Stomach (tissue), 9 donors: ENCODE measurements around the gene STIM1. TPM values are rescaled to one million over a fixed set of nuclear protein-coding genes. Genes with fewer than 3 reads are reported as not detected.
A peak's percentile ranks its signal among the peaks of the same experiment; 100 is the strongest.

ENCODE experiments used
- DNase-seq, 2 donors: peaks; one replicate each; pipeline versions ENCODE4 v3.0.0 to v3.0.0-alpha.2; 2013 to 2019
- H3K27ac ChIP-seq, 5 donors: fragments of 200-600 bp in 4 of 5; sonication (generic) in 4 of 5; one replicate each; pipeline ENCODE4 v1.5.1; 2013 to 2019; ENCODE audit warnings: mild to moderate bottlenecking in 1 of 5, moderate library complexity in 1 of 5
- H3K27me3 ChIP-seq, 3 donors: fragments of 200-600 bp; sonication (generic); one replicate each; pipeline ENCODE4 v1.5.1; 2017 to 2019; ENCODE audit warnings: mixed run types in 1 of 3
- H3K36me3 ChIP-seq, 4 donors: fragments of 200-600 bp; sonication (generic); 1 replicate in 3 of 4; 2 replicates in 1 of 4; pipeline ENCODE4 v1.5.1; 2016 to 2019
- H3K4me1 ChIP-seq, 4 donors: fragments of 200-600 bp; sonication (generic); one replicate each; pipeline ENCODE4 v1.5.1; 2016 to 2019
- H3K4me3 ChIP-seq, 4 donors: fragments of 200-600 bp; sonication (generic) in 3 of 4; one replicate each; pipeline ENCODE4 v1.5.1; 2016 to 2019; ENCODE audit warnings: mild to moderate bottlenecking in 1 of 4
- H3K9me3 ChIP-seq, 4 donors: fragments of 200-600 bp; sonication (generic); one replicate each; pipeline ENCODE4 v1.5.1; 2016 to 2019
- EP300 ChIP-seq: sonication (generic); formaldehyde crosslinking; IDR thresholded peaks from one replicate; pipeline ENCODE4 v1.6.1; 2017; ENCODE audit warnings: antibody characterized with exemption
- POLR2A ChIP-seq, 4 donors: fragments of 450-650 bp; IDR thresholded peaks; one replicate each; pipeline ENCODE4 v1.6.1; 2016; ENCODE audit warnings: antibody characterized with exemption in 4 of 4, control low read depth in 2 of 4, mild to moderate bottlenecking in 1 of 4, moderate library complexity in 1 of 4
- POLR2AphosphoS5 ChIP-seq, 3 donors: sonication (generic); formaldehyde crosslinking; IDR thresholded peaks; one replicate each; pipeline ENCODE4 v1.6.1; 2016; ENCODE audit warnings: antibody characterized with exemption in 3 of 3
- WGBS, 5 donors: extraction: QIAGEN DNeasy Blood & Tissue Kit in 3 of 5; methylation state at CpG; one replicate each; pipeline versions ENCODE4 v1.1.5 to v1.1.7; 2013 to 2018; 5-methylcytosine and 5-hydroxymethylcytosine counted together
- intact Hi-C: fragments of 100-400 bp; cut with DNase I; formaldehyde crosslinking; loops from one replicate; pipeline ENCODE4 v1.15.1; 2023; ENCODE audit warnings: low total_unique reads
- polyA plus RNA-seq, 3 donors: library from polyadenylated mRNA; stranded (reverse); fragments of 200-250 nt; gene quantifications; one replicate each; pipeline ENCODE4 v1.2.3, GENCODE V29; 2013
- total RNA-seq, 5 donors: library from RNA; depleted of rRNA; stranded (reverse); fragments of >200 nt; gene quantifications; one replicate each; pipeline versions ENCODE4 v1.1.0 to v1.2.3, GENCODE V29; 2014 to 2016
- TF ChIP-seq, protein P1 (sequence below), 7 experiments: fragments of 450-650 bp in 4 of 7; fragments of 200-600 bp in 3 of 7; sonication (generic) in 3 of 7; IDR thresholded peaks; one replicate each; pipeline ENCODE4 v1.5.1; 2016 to 2019; ENCODE audit warnings: antibody characterized with exemption in 7 of 7, control low read depth in 2 of 7, mild to moderate bottlenecking in 1 of 7
- donor health status: healthy with polysubstance abuse.
- donor health status: Bipolar disorder and iron deficiency.
- donor health status: healthy.

Gene STIM1
- total and polyA plus RNA-seq, 8 donors = 8.7 to 70.7 (median 34.3) TPM

DNA sequence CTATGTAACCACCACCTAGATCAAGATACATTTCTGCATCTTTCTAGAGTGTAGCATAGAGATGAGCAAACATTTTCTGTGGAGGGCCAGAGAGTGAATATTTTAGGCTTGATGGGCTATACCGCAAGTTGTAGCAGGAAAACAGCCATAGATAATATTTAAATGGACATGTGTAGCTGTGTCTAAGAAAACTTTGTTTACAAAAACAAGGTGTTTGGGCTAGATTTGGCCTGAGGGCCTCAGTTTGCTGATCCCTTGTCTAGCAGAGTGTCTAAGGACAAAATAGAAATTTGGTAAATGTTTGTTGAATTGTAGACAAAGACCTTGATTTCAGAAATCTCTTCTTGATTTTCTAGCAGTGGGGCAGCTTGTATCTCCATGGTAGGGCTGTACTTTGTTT lies 36.3 kb downstream of the STIM1 start:
- DNase-seq = no peak
- TF ChIP-seq, protein P1, sequence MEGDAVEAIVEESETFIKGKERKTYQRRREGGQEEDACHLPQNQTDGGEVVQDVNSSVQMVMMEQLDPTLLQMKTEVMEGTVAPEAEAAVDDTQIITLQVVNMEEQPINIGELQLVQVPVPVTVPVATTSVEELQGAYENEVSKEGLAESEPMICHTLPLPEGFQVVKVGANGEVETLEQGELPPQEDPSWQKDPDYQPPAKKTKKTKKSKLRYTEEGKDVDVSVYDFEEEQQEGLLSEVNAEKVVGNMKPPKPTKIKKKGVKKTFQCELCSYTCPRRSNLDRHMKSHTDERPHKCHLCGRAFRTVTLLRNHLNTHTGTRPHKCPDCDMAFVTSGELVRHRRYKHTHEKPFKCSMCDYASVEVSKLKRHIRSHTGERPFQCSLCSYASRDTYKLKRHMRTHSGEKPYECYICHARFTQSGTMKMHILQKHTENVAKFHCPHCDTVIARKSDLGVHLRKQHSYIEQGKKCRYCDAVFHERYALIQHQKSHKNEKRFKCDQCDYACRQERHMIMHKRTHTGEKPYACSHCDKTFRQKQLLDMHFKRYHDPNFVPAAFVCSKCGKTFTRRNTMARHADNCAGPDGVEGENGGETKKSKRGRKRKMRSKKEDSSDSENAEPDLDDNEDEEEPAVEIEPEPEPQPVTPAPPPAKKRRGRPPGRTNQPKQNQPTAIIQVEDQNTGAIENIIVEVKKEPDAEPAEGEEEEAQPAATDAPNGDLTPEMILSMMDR (IDR thresholded peaks at IDR 0.05) = no peak
- TF ChIP-seq POLR2AphosphoS5 (IDR thresholded peaks at IDR 0.05) (no peak), POLR2A (IDR thresholded peaks at IDR 0.05) (no peak), EP300 (no peak)
- Histone ChIP-seq H3K4me1 (peaks cover 23 to 64% (median 43%) of the 10 kb centered on the region in 4 donors), H3K4me3 (no peak overlapping the region), H3K36me3 (no peaks in the 10 kb centered on the region), H3K27me3 (no peaks in the 10 kb centered on the region), H3K27ac (no peak overlapping the region), H3K9me3 (no peaks in the 10 kb centered on the region)
- intact Hi-C loops = no loop called here
- WGBS, 5 donors = 94 to 100% (median 98%) methylated on average over 1 of the region's 1 CpG

DNA sequence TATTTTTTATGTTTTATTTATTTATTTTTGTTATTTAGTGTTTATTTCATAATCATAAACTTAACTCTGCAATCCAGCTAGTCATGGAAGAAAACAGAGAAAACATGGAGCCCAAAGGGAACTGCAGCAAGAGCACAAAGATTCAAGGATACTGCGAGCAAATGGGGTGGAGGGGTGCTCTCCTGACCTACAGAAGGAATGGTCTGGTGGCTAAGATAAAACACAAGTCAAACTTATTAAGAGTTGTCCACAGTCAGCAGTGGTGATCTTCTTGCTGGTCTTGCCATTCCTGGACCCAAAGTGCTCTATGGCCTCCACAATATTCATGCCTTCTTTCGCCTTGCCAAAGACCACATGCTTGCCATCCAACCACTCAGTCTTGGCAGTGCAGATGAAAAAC lies 36.7 kb downstream of the STIM1 start:
- 96 to 100% (median 98%) methylated on average over 2 of the region's 2 CpGs for WGBS, 5 donors
- intact Hi-C loops = no loop called here
- H3K27me3 ChIP-seq = no peaks in the 10 kb centered on the region
- H3K4me1 ChIP-seq = peaks cover 23 to 60% (median 39%) of the 10 kb centered on the region in 4 donors
- no peak overlapping the region for H3K27ac ChIP-seq
- H3K36me3 ChIP-seq = no peaks in the 10 kb centered on the region
- no peak for TF ChIP-seq POLR2A (IDR thresholded peaks at IDR 0.05)
- TF ChIP-seq, protein P1 (IDR thresholded peaks at IDR 0.05) = no peak
- TF ChIP-seq EP300 = no peak
- TF ChIP-seq POLR2AphosphoS5 (IDR thresholded peaks at IDR 0.05) = no peak
- no peak overlapping the region for H3K4me3 ChIP-seq
- no peaks in the 10 kb centered on the region for H3K9me3 ChIP-seq
- DNase-seq = no peak

DNA sequence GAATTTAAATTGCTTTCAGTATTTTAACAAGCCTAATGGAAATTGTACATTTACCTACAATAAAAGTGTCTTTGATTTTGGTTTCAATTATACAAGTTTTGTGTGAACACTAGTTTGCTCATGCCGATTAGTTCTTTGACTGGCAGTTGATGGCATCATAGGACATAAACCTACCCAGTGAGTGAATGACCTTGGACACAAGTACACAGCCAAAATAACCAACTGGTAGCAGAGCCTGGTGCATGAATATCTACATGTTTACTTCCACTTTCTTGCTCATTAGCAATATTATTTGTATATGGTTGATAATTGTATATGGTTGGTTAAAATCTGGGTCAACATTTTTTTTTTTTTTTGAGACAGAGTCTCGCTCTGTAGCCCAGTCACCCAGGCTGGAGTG lies 37.8 kb downstream of the STIM1 start:
- intact Hi-C loops = no loop called here
- Histone ChIP-seq H3K27ac (peak overlapping the region in 2 of 5 donors; percentile 71 to 78), H3K9me3 (no peaks in the 10 kb centered on the region), H3K4me3 (no peak overlapping the region), H3K4me1 (peaks cover 23 to 50% (median 35%) of the 10 kb centered on the region in 4 donors), H3K27me3 (no peaks in the 10 kb centered on the region), H3K36me3 (no peaks in the 10 kb centered on the region)
- 83 to 89% (median 87%) methylated on average over 2 of the region's 2 CpGs for WGBS, 5 donors
- DNase-seq = no peak
- TF ChIP-seq, protein P1 (IDR thresholded peaks at IDR 0.05) = no peak
- TF ChIP-seq EP300 = no peak

DNA sequence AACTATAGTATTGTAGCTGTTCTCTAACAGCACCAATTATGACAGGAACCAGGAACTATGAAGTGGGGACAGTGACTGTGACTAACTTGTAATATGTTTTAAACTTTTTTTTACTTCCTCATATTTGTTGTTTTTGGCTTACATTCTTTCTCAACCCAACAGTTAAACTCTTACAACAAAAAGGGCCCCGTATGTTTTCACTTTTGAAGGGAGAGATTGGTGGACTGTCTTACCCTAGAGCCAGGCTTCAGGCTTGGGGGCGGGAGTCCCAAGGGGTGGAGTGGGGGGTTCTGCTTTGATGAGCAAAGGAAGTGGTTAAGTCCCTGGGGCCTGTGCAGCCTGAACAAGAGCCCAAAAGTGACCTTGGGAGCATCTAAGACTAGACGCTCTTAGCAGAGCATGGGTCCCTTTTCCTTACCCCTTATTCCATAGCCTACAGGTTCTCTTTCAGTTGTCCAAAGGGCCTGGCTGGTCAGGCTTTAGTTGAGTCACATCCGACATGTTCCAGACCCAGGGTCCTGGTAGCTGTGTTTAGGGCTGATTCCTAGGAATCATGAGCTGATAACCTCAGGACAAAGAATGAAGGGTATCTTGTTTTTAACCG lies 38.8 kb downstream of the STIM1 start:
- Histone ChIP-seq H3K27ac (peak overlapping the region in 4 of 5 donors; percentile 39 to 78 (median 64)), H3K36me3 (no peaks in the 10 kb centered on the region), H3K9me3 (no peaks in the 10 kb centered on the region), H3K4me1 (peaks cover 23 to 44% (median 32%) of the 10 kb centered on the region in 4 donors), H3K4me3 (no peak overlapping the region), H3K27me3 (no peaks in the 10 kb centered on the region)
- intact Hi-C loops = no loop called here
- TF ChIP-seq, protein P1 (IDR thresholded peaks at IDR 0.05) = no peak
- TF ChIP-seq POLR2A (IDR thresholded peaks at IDR 0.05) (no peak), POLR2AphosphoS5 (IDR thresholded peaks at IDR 0.05) (no peak), EP300 (no peak)
- peak in 1 of 2 donors; percentile 58 for DNase-seq
- WGBS, 5 donors = 62 to 79% (median 69%) methylated on average over 5 of the region's 5 CpGs
